Activated CD4-positive, CD25-positive, alpha-beta regulatory T cell treated with anti-CD3 and anti-CD28 coated beads, Interleukin-2, amount 50 U/mL, for 24 hours (primary cell): Measurements from ENCODE around the gene PRTFDC1.
"Not testable (repeated sequence)": the region's sequence is repeated elsewhere in the genome, so short reads cannot be mapped to it uniquely, and the experiment has no call there.

Experiments
- ATAC-seq, 2 donors: fragments of 150-1000 bp; cut with Tn5 transposase; one replicate each; pipeline ENCODE4 v1.10.0; 2021; ENCODE audit warnings: mild to moderate bottlenecking in 1 of 2, moderate library complexity in 1 of 2

The PRTFDC1 gene

GRCh38 chr10:24963521-24964041, 11.2 kb upstream of the PRTFDC1 start:
- no peak for ATAC-seq

GRCh38 chr10:24962995-24963394, 10.6 kb upstream of the PRTFDC1 start:
- peak; percentile 64 to 76 for ATAC-seq

GRCh38 chr10:24961582-24961981, 9.2 kb upstream of the PRTFDC1 start:
- ATAC-seq: no peak

GRCh38 chr10:24959382-24959730, 7.0 kb upstream of the PRTFDC1 start:
- no peak for ATAC-seq

- ATAC-seq: no peak
Observed at GRCh38 chr10:24958721-24959381, 6.4 kb upstream of the PRTFDC1 start.

DNA sequence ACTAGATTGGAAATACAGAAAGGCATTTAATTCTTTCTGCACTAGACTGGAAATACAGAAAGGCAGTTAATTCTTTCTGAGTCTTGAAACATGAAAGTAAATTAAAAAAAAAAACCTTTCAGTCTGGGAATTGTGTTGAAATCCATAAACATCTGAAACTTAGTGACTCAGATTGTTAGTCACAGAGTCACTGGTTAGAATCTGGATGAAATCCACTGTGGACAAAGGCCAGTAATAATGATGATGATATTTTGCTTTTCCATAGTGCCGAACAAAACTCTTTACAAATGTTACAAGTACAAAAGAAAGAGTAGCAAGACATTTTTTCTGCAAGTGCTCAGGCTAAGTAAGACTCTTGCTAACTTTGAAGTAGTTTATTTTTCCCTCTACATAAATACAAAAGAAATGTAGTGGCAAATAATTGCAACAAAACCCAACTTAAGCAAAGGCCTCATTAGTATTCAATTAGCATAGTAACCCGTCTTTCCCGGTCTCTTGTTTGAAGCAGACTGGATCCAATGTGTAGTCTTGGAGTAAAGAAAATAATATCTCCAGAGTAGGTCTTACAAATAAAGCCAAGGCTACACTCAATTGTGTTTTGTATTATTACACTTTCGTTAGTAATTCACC, 5.8 kb upstream of the PRTFDC1 start:
- ATAC-seq: no peak

DNA sequence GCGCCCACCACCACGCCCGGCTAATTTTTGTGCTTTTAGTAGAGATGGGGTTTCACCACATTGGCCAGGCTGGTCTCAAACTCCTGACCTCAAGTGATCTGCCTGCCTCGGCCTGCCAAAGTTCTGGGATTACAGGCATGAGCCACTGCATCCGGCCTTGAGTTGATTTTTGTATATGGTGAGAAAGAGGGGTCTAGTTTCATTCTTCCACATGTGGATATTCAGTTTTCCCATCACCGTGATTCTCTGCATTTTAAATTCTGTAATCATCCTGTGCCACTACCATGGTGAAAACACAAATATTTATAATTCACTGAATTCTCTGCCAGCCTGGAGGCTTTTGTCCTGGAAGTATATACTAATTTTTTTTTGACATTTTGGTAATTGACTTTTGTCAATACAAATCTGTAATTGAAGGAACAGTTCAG, 5.2 kb upstream of the PRTFDC1 start:
- ATAC-seq: not testable (repeated sequence)

- no peak for ATAC-seq
Observed at GRCh38 chr10:24953675-24954074, 1.3 kb upstream of the PRTFDC1 start.

GRCh38 chr10:24952707-24953645, 570 bp upstream of the PRTFDC1 start:
- ATAC-seq: peak; percentile 69 to 75

GRCh38 chr10:24951201-24952142, 934 bp downstream of the PRTFDC1 start:
- no peak for ATAC-seq

GRCh38 chr10:24950439-24950838, 2.0 kb downstream of the PRTFDC1 start:
- no peak for ATAC-seq

DNA sequence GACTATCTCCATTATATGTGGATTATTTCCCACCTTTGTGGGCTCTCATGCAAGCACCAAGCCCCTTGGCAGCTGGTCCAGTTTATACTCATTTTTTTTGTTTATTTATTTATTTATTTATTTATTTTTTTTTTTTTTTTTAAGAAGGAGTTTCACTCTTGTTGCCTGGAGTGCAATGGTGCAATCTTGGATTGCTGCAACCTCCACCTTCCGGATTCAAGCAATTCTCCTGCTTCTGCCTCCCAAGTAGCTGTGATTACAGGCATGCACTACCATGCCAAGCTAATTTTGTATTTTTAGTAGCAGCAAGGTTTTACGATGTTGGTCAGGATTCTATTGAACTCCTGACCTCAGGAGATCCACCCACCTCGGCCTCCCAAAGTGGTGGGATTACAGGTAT, 2.8 kb downstream of the PRTFDC1 start:
- ATAC-seq: no peak

DNA sequence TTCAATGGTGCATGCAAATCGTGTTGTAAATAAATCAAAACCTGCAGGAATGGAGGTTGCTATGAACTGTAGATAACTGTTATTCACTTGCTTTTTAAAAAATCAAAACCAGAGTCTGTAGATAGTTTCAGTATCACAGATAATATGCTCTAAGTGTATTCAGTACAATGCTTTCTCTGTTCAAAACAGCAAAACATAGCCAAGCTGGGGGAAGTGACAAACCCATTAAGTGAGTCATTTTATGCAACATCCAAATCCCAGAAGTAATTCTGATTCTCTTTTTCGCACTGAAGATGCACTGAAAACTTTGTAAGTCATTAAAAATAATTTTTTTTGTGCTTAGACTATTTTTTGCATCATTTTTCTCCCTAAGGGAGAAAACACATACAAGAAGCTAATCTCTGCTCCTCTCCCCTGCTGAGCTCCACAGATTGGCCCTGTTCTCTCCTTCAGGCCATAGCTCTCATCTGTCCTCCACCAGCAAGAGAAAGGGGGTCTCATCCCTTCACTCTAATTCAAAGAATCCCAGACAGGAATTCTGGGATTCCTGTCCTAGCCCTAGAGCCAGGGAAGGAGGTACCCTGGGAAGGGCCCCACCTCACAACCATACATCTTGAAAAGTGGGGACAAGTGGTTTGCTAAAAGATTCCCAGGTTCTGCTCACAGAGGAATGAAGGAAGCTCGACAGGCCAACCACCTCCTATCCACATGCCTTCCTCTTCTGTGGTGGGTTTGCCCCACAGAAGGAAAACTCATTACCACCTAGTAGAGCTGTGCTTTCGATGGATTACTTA, 4.9 kb downstream of the PRTFDC1 start:
- ATAC-seq: peak; percentile 51 to 73

DNA sequence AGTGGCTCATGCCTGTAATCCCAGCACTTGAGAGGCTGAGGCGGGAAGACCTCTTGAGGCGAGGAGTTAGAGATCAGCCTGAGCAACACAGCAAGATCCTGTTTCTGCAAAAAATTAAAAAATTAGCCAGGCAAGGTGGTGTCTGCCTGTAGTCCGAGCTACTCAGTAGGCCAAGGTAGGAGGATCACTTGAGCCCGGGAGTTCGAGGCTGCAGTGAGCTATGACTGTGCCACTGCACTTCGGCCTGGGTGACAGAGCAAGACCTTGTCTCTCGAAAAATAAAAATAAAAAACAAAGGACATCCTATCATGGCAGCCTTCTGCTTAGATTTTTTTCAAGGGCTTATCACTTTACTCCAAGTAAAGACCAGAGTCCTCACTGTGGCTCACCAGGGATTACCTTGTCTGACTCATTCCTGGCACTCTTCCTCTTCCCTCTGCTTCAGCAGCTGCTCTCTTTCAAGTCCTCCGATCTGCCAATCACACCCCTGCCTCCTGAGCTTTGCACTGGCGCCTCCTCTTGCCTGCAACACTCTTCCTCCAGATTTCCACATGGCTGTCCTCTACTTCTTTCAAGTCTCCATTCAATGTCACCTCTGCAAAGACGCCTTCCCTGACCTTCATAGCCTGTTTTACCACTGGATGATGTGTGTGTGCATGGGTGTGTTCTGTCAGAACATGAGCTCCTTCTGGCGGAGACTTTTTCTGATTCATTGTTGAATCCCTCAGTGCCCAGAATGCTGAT, 7.7 kb downstream of the PRTFDC1 start:
- no peak for ATAC-seq

GRCh38 chr10:24938525-24938924, 13.9 kb downstream of the PRTFDC1 start:
- no peak for ATAC-seq

GRCh38 chr10:24938076-24938475, 14.3 kb downstream of the PRTFDC1 start:
- ATAC-seq: no peak

DNA sequence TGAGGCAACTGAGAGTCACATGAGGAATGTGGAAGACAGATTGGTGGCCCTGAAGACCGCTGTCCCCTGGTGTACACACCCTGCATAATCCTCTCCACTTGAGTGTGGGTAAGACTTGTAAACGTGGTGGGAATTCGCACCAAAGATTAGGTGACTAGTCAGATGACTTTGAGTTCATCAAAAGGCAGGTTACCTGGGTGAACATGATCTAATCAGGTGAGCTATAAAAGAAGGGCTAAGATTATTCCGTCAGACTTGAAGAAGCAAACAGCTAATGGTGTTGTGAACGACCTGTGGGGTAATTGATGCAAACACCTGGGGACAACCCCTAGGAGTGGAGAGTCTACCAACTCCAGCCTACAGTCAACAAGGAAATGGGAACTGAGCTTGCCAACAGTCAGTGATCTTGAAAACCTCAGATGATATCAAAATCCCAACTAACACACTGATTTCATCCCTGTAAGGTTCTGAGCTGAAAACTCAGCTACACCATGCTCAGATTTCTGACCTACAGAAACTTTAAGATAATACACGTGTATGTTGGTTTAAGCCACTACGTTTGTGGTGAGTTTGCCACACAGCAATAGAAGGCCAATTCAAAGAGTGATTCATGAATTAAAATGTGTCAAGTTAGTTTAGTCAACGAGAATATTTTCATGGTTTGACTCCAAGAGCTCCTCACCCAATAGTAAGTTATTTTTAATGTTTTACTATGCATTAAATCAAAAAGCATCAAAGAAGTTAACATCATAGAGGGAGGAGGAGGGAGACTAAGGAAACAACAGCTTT, 16.7 kb downstream of the PRTFDC1 start:
- ATAC-seq: peak in 1 of 2 donors; percentile 24

DNA sequence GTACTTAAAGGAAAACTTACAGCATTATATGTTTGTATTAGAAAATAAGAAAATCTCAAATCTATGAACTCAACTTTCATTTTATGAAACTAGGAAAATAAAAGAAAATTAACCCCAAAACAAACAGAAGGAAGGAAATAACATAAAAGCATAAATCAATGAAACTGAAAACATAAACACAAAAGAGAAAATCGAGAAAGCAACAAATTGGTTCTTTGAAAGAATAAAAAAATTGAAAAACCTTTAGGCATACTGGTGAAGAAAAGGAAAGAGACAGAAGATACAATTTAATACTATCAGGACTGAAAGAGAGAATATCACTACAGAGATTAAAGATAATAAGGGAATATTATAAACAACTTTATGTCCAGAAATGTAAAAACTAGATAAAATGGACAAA, 21.2 kb downstream of the PRTFDC1 start:
- ATAC-seq: no peak

- no peak for ATAC-seq
Observed at GRCh38 chr10:24930427-24930826, 22.0 kb downstream of the PRTFDC1 start.

DNA sequence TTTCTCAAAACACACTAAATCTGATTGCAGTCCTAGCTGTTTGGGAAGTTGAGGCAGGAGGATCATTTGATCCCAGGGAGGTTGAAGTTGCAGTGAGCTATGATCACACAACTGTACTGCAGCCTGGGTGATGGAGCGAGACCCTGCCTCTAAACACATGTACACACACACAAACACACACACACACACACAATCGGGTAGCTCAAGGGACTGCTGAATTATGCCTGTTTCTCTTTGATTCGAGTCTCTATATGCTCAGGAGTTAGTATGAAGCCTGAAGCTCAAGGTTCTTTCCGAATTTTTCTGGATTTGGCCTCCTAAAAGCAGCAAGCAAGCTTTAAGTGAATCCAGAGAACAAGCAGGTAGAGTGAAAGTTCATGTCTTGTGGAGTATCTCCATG, 22.5 kb downstream of the PRTFDC1 start:
- no peak for ATAC-seq
